ENCODE results near the gene CDH23. TPM values are rescaled to one million over a fixed set of nuclear protein-coding genes. Genes with fewer than 3 reads are reported as not detected.

The CDH23 gene
- total and polyA plus RNA-seq, 4 experiments from 2014 or later = 1.8 to 5.4 (median 3.6) TPM

- Histone ChIP-seq H3K27ac (ENCODE audit: low read depth, low read length) (no peak overlapping the region), H3K4me1 (ENCODE audit: insufficient read depth, low read length) (no peaks in the 10 kb centered on the region), H3K27me3 (ENCODE audit: insufficient read depth, low read length) (no peaks in the 10 kb centered on the region), H3K9me3 (ENCODE audit: control insufficient read depth in 1 of 2, low read length in 2 of 2) (no peaks in the 10 kb centered on the region), H3K36me3 (ENCODE audit: insufficient read depth, low read length) (no peaks in the 10 kb centered on the region), H3K4me3 (ENCODE audit: low read length in 2 of 2) (no peak overlapping the region)
- Mint-ChIP-seq H3K4me3 (no peak overlapping the region), H3K27me3 (peaks cover 6 to 12% of the 10 kb centered on the region in 2 donors), H3K4me1 (no peaks in the 10 kb centered on the region), H3K9me3 (peaks cover 0 to 1% (median 0%) of the 10 kb centered on the region in 8 donors), H3K27ac (no peak overlapping the region), H3K36me3 (no peaks in the 10 kb centered on the region)
- POLR2A ChIA-PET (ENCODE audit: partially characterized antibody) = no interaction called here
- no peak for DNase-seq
- intact Hi-C loops (cut with micrococcal nuclease) = no loop called here
- CTCF ChIA-PET (ENCODE audit: partially characterized antibody) = no interaction called here
Observed at GRCh38 chr10:71501402-71501801, 104.7 kb downstream of the CDH23 start.

- CTCF ChIA-PET (ENCODE audit: partially characterized antibody) = no interaction called here
- H3K4me3 Mint-ChIP-seq = no peak overlapping the region
- H3K36me3 Mint-ChIP-seq = no peaks in the 10 kb centered on the region
- no peak overlapping the region for H3K27ac ChIP-seq (ENCODE audit: low read depth, low read length)
- H3K4me1 ChIP-seq (ENCODE audit: insufficient read depth, low read length) = no peaks in the 10 kb centered on the region
- intact Hi-C loops (cut with micrococcal nuclease) = no loop called here
- H3K27ac Mint-ChIP-seq = no peak overlapping the region
- no peaks in the 10 kb centered on the region for H3K27me3 ChIP-seq (ENCODE audit: insufficient read depth, low read length)
- H3K9me3 ChIP-seq (ENCODE audit: control insufficient read depth in 1 of 2, low read length in 2 of 2) = no peaks in the 10 kb centered on the region
- no peak for DNase-seq
- no peaks in the 10 kb centered on the region for H3K36me3 ChIP-seq (ENCODE audit: insufficient read depth, low read length)
- POLR2A ChIA-PET (ENCODE audit: partially characterized antibody) = no interaction called here
- H3K4me1 Mint-ChIP-seq = no peaks in the 10 kb centered on the region
- peaks cover 9 to 12% of the 10 kb centered on the region in 2 donors for H3K27me3 Mint-ChIP-seq
- H3K4me3 ChIP-seq (ENCODE audit: low read length in 2 of 2) = no peak overlapping the region
- H3K9me3 Mint-ChIP-seq = peaks cover 0 to 1% (median 0%) of the 10 kb centered on the region in 8 donors
Observed at GRCh38 chr10:71502190-71502589, 105.5 kb downstream of the CDH23 start.

- no peak overlapping the region for H3K27ac ChIP-seq (ENCODE audit: low read depth, low read length)
- H3K27me3 ChIP-seq (ENCODE audit: insufficient read depth, low read length) = no peaks in the 10 kb centered on the region
- peaks cover 9 to 12% of the 10 kb centered on the region in 2 donors for H3K27me3 Mint-ChIP-seq
- peaks cover 0 to 1% (median 0%) of the 10 kb centered on the region in 8 donors for H3K9me3 Mint-ChIP-seq
- no peaks in the 10 kb centered on the region for H3K36me3 ChIP-seq (ENCODE audit: insufficient read depth, low read length)
- no peak for DNase-seq
- CTCF ChIA-PET (ENCODE audit: partially characterized antibody) = no interaction called here
- no peaks in the 10 kb centered on the region for H3K9me3 ChIP-seq (ENCODE audit: control insufficient read depth in 1 of 2, low read length in 2 of 2)
- H3K27ac Mint-ChIP-seq = no peak overlapping the region
- no peaks in the 10 kb centered on the region for H3K4me1 Mint-ChIP-seq
- intact Hi-C loops (cut with micrococcal nuclease) = no loop called here
- no peaks in the 10 kb centered on the region for H3K4me1 ChIP-seq (ENCODE audit: insufficient read depth, low read length)
- POLR2A ChIA-PET (ENCODE audit: partially characterized antibody) = no interaction called here
- no peak overlapping the region for H3K4me3 ChIP-seq (ENCODE audit: low read length in 2 of 2)
- no peak overlapping the region for H3K4me3 Mint-ChIP-seq
- H3K36me3 Mint-ChIP-seq = no peaks in the 10 kb centered on the region
Observed at GRCh38 chr10:71502851-71503250, 106.1 kb downstream of the CDH23 start.

GRCh38 chr10:71504168-71504567, 107.4 kb downstream of the CDH23 start:
- no peaks in the 10 kb centered on the region for H3K9me3 Mint-ChIP-seq
- H3K4me1 Mint-ChIP-seq = no peaks in the 10 kb centered on the region
- CTCF ChIA-PET (ENCODE audit: partially characterized antibody) = no interaction called here

GRCh38 chr10:71504570-71504969, 107.8 kb downstream of the CDH23 start:
- H3K36me3 ChIP-seq (ENCODE audit: insufficient read depth, low read length) = no peaks in the 10 kb centered on the region
- CTCF ChIA-PET (ENCODE audit: partially characterized antibody) = no interaction called here

More at GRCh38 chr10:71504168-71504567, 107.4 kb downstream of the CDH23 start:
- H3K27me3 ChIP-seq (ENCODE audit: insufficient read depth, low read length) = no peaks in the 10 kb centered on the region
- H3K4me1 ChIP-seq (ENCODE audit: insufficient read depth, low read length) = no peaks in the 10 kb centered on the region
- DNase-seq = no peak
- no peak overlapping the region for H3K4me3 ChIP-seq (ENCODE audit: low read length in 2 of 2)
- intact Hi-C loops (cut with micrococcal nuclease) = no loop called here
- Mint-ChIP-seq H3K4me3 (no peak overlapping the region), H3K27me3 (peaks cover 5 to 12% of the 10 kb centered on the region in 2 donors), H3K36me3 (no peaks in the 10 kb centered on the region), H3K27ac (no peak overlapping the region)
- no peaks in the 10 kb centered on the region for H3K36me3 ChIP-seq (ENCODE audit: insufficient read depth, low read length)
- H3K9me3 ChIP-seq (ENCODE audit: control insufficient read depth in 1 of 2, low read length in 2 of 2) = no peaks in the 10 kb centered on the region
- no peak overlapping the region for H3K27ac ChIP-seq (ENCODE audit: low read depth, low read length)
- POLR2A ChIA-PET (ENCODE audit: partially characterized antibody) = no interaction called here

GRCh38 chr10:71505862-71506261, 109.1 kb downstream of the CDH23 start:
- H3K4me3 ChIP-seq (ENCODE audit: low read length in 2 of 2) = no peak overlapping the region
- no peaks in the 10 kb centered on the region for H3K9me3 Mint-ChIP-seq
- no peaks in the 10 kb centered on the region for H3K36me3 ChIP-seq (ENCODE audit: insufficient read depth, low read length)
- ChIA-PET POLR2A (ENCODE audit: partially characterized antibody) (no interaction called here), CTCF (ENCODE audit: partially characterized antibody) (no interaction called here)
- H3K9me3 ChIP-seq (ENCODE audit: control insufficient read depth in 1 of 2, low read length in 2 of 2) = no peaks in the 10 kb centered on the region
- no peaks in the 10 kb centered on the region for H3K4me1 ChIP-seq (ENCODE audit: insufficient read depth, low read length)
- H3K27me3 ChIP-seq (ENCODE audit: insufficient read depth, low read length) = no peaks in the 10 kb centered on the region
- no peak for DNase-seq
- H3K36me3 Mint-ChIP-seq = no peaks in the 10 kb centered on the region
- no peak overlapping the region for H3K27ac Mint-ChIP-seq
- H3K27me3 Mint-ChIP-seq = peaks cover 5 to 12% of the 10 kb centered on the region in 2 donors
- intact Hi-C loops (cut with micrococcal nuclease) = no loop called here
- no peaks in the 10 kb centered on the region for H3K4me1 Mint-ChIP-seq
- no peak overlapping the region for H3K4me3 Mint-ChIP-seq
- H3K27ac ChIP-seq (ENCODE audit: low read depth, low read length) = no peak overlapping the region

More at GRCh38 chr10:71504570-71504969, 107.8 kb downstream of the CDH23 start:
- H3K36me3 Mint-ChIP-seq = no peaks in the 10 kb centered on the region
- no peaks in the 10 kb centered on the region for H3K4me1 Mint-ChIP-seq
- H3K27me3 Mint-ChIP-seq = peaks cover 5 to 12% of the 10 kb centered on the region in 2 donors
- H3K27me3 ChIP-seq (ENCODE audit: insufficient read depth, low read length) = no peaks in the 10 kb centered on the region
- H3K9me3 Mint-ChIP-seq = no peaks in the 10 kb centered on the region
- no peak for DNase-seq
- no peak overlapping the region for H3K27ac Mint-ChIP-seq
- H3K9me3 ChIP-seq (ENCODE audit: control insufficient read depth in 1 of 2, low read length in 2 of 2) = no peaks in the 10 kb centered on the region
- no peak overlapping the region for H3K4me3 ChIP-seq (ENCODE audit: low read length in 2 of 2)
- POLR2A ChIA-PET (ENCODE audit: partially characterized antibody) = no interaction called here
- no peak overlapping the region for H3K27ac ChIP-seq (ENCODE audit: low read depth, low read length)
- intact Hi-C loops (cut with micrococcal nuclease) = no loop called here
- no peak overlapping the region for H3K4me3 Mint-ChIP-seq
- H3K4me1 ChIP-seq (ENCODE audit: insufficient read depth, low read length) = no peaks in the 10 kb centered on the region

- Mint-ChIP-seq H3K4me1 (no peaks in the 10 kb centered on the region), H3K27ac (no peak overlapping the region), H3K27me3 (peaks cover 3 to 5% of the 10 kb centered on the region in 2 donors), H3K36me3 (no peaks in the 10 kb centered on the region), H3K9me3 (peaks cover 0 to 2% (median 0%) of the 10 kb centered on the region in 8 donors), H3K4me3 (no peak overlapping the region)
- ChIA-PET CTCF (ENCODE audit: partially characterized antibody) (no interaction called here), POLR2A (ENCODE audit: partially characterized antibody) (no interaction called here)
- DNase-seq = no peak
- no peaks in the 10 kb centered on the region for H3K36me3 ChIP-seq (ENCODE audit: insufficient read depth, low read length)
- no peak overlapping the region for H3K27ac ChIP-seq (ENCODE audit: low read depth, low read length)
- no peaks in the 10 kb centered on the region for H3K27me3 ChIP-seq (ENCODE audit: insufficient read depth, low read length)
- H3K9me3 ChIP-seq (ENCODE audit: control insufficient read depth in 1 of 2, low read length in 2 of 2) = no peaks in the 10 kb centered on the region
- H3K4me3 ChIP-seq (ENCODE audit: low read length in 2 of 2) = no peak overlapping the region
- H3K4me1 ChIP-seq (ENCODE audit: insufficient read depth, low read length) = no peaks in the 10 kb centered on the region
- intact Hi-C loops (cut with micrococcal nuclease) = no loop called here
Observed at GRCh38 chr10:71509444-71509843, 112.7 kb downstream of the CDH23 start.

- H3K27me3 ChIP-seq (ENCODE audit: insufficient read depth, low read length) = no peaks in the 10 kb centered on the region
- H3K36me3 ChIP-seq (ENCODE audit: insufficient read depth, low read length) = no peaks in the 10 kb centered on the region
- ChIA-PET CTCF (ENCODE audit: partially characterized antibody) (no interaction called here), POLR2A (ENCODE audit: partially characterized antibody) (no interaction called here)
- no peaks in the 10 kb centered on the region for H3K9me3 ChIP-seq (ENCODE audit: control insufficient read depth in 1 of 2, low read length in 2 of 2)
- H3K4me3 ChIP-seq (ENCODE audit: low read length in 2 of 2) = no peak overlapping the region
- intact Hi-C loops (cut with micrococcal nuclease) = no loop called here
- H3K4me1 ChIP-seq (ENCODE audit: insufficient read depth, low read length) = no peaks in the 10 kb centered on the region
- Mint-ChIP-seq H3K36me3 (no peaks in the 10 kb centered on the region), H3K9me3 (peaks cover 0 to 2% (median 0%) of the 10 kb centered on the region in 8 donors), H3K4me3 (no peak overlapping the region), H3K4me1 (no peaks in the 10 kb centered on the region), H3K27me3 (peaks cover 0 to 3% of the 10 kb centered on the region in 2 donors), H3K27ac (no peak overlapping the region)
- no peak overlapping the region for H3K27ac ChIP-seq (ENCODE audit: low read depth, low read length)
- no peak for DNase-seq
Observed at GRCh38 chr10:71511206-71511605, 114.5 kb downstream of the CDH23 start.

Data from CD4-positive, alpha-beta memory T cell (primary cell).